OCI-LY7 (cell line): ENCODE data around the gene NEDD1.

Source experiments
- CTCF ChIP-seq: fragments of 200-600 bp; sonication (generic); conservative IDR thresholded peaks from 2 replicates; pipeline ENCODE4 v1.5.1; 2014; ENCODE audit warnings: mild to moderate bottlenecking, antibody characterized with exemption, low read length, moderate library complexity, mixed read lengths
- EZH2phosphoT487 ChIP-seq: fragments of 200-600 bp; sonication (generic); IDR thresholded peaks from 2 replicates; pipeline ENCODE4 v1.6.1; 2018; ENCODE audit warnings: low read depth, borderline replicate concordance, mild to moderate bottlenecking, mixed run types, antibody characterized with exemption, low read length, moderate library complexity, mixed read lengths

- TF ChIP-seq CTCF (no peak), EZH2phosphoT487 (no peak)
Observed at GRCh38 chr12:96864335-96864734, 42.7 kb upstream of the NEDD1 start.
